OCI-LY7 (cell line): Measurements from ENCODE around the gene CASZ1.

Experiments used
- EZH2phosphoT487 ChIP-seq: fragments of 200-600 bp; sonication (generic); IDR thresholded peaks from 2 replicates; pipeline ENCODE4 v1.6.1; 2018; ENCODE audit warnings: low read depth, borderline replicate concordance, mild to moderate bottlenecking, mixed run types, antibody characterized with exemption, low read length, moderate library complexity, mixed read lengths
- TF ChIP-seq, protein P1 (sequence below): fragments of 200-600 bp; sonication (generic); conservative IDR thresholded peaks from 2 replicates; pipeline ENCODE4 v1.5.1; 2014; ENCODE audit warnings: mild to moderate bottlenecking, antibody characterized with exemption, low read length, moderate library complexity, mixed read lengths

DNA sequence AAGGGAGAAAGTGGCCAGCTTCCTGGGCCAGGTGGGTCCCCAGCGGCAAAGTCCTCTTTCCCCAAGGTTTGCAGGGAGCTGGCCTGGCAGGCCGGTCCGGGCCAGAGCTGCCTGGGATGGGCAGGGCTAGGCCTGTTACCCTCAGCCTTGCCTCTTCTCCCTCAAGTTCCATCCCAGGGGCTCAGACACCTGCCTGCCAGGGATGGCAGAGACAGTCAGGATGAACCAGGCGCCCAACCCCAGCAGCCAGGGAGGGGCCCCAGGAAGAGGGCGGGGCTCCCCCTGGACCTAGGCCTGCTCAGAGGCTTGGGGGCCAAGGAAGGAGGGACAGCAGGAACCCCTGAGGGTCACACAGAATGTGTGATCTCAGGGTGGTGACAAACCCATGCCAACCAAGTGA lies 120.6 kb downstream of the CASZ1 start:
- TF ChIP-seq, protein P1, sequence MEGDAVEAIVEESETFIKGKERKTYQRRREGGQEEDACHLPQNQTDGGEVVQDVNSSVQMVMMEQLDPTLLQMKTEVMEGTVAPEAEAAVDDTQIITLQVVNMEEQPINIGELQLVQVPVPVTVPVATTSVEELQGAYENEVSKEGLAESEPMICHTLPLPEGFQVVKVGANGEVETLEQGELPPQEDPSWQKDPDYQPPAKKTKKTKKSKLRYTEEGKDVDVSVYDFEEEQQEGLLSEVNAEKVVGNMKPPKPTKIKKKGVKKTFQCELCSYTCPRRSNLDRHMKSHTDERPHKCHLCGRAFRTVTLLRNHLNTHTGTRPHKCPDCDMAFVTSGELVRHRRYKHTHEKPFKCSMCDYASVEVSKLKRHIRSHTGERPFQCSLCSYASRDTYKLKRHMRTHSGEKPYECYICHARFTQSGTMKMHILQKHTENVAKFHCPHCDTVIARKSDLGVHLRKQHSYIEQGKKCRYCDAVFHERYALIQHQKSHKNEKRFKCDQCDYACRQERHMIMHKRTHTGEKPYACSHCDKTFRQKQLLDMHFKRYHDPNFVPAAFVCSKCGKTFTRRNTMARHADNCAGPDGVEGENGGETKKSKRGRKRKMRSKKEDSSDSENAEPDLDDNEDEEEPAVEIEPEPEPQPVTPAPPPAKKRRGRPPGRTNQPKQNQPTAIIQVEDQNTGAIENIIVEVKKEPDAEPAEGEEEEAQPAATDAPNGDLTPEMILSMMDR = no peak
- TF ChIP-seq EZH2phosphoT487 = no peak
